SHP77 (cell line): ENCODE results near the gene SP100.
"Not testable (repeated sequence)": the region's sequence is repeated elsewhere in the genome, so short reads cannot be mapped to it uniquely, and the experiment has no call there.

Experiments
- DNase-seq, 2 experiments: peaks; one replicate each; lab custom pipeline; 2025; lab: John Stamatoyannopoulos, UW

Gene SP100

DNA sequence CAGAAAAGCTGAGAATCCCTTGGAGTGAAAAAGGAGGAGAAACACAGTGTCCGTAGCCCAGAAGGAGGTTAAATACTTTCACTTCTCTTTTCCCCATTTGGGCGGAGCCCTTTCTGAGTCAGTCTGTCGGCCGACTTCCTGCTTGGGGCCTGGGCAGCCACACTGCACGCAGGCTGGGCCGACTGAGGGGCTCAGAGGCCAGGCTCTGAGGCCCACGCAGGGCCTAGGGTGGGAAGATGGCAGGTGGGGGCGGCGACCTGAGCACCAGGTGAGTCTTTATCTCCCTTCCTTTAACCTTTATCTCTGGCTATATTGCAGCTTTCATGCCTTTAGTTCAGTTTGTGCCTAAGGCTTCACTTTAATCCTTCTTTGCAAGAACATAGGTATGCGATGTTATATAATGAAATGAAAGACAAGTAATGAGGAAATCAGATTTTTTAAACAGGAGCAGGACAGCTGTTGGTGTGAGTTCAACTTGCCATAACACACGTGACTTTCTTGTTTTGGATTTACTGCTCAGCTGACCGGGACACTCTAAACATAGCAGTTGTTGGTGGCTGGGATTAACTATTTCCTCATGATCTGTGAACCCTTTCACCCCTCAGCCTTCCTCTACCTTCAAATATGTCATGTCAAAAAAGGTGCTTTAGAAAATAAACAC lies at the start of gene SP100:
Gene SP100, plus strand, starts transcription at position 141 of the 661 bp plus-strand sequence. Its CDS starts 96 bp downstream, at position 237.
- DNase-seq = peak; percentile 24 to 51

- no peak for DNase-seq
These were observed 33.9 kb upstream of the SP100 start for GRCh38 chr2:230382108-230382507.

- no peak for DNase-seq
These were observed 32.5 kb upstream of the SP100 start for GRCh38 chr2:230383453-230383852.

GRCh38 chr2:230384986-230385385 lies 31.0 kb upstream of the SP100 start:
- no peak for DNase-seq

GRCh38 chr2:230394301-230394700 lies 21.7 kb upstream of the SP100 start:
- DNase-seq = no peak

DNA sequence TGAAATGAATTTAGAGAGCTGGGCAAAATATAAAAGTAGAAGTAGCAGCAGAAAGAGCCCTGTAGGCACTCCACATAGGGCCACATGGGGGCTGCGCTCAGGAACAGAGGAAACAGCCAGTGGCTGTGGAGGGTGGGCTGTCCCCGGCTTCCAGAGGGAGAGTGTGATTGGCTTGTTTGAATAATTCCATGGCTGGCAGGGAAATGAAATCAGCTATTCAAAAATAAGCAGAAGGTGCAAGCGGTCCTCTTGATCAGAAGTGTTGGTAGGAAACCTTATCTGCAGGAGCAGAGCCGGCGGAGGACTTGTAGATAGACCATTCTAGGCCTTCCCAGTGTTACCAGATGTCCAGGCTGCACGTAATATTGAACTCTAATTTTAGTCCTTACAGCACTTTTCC lies 17.3 kb upstream of the SP100 start:
- DNase-seq = not testable (repeated sequence)

- no peak for DNase-seq
These were observed 16.0 kb upstream of the SP100 start for GRCh38 chr2:230400041-230400440.

GRCh38 chr2:230400454-230400853 lies 15.5 kb upstream of the SP100 start:
- no peak for DNase-seq

- DNase-seq = not testable (repeated sequence)
These were observed 15.0 kb upstream of the SP100 start for GRCh38 chr2:230401026-230401425.

- DNase-seq = no peak
These were observed 12.3 kb upstream of the SP100 start for GRCh38 chr2:230403746-230404145.

DNA sequence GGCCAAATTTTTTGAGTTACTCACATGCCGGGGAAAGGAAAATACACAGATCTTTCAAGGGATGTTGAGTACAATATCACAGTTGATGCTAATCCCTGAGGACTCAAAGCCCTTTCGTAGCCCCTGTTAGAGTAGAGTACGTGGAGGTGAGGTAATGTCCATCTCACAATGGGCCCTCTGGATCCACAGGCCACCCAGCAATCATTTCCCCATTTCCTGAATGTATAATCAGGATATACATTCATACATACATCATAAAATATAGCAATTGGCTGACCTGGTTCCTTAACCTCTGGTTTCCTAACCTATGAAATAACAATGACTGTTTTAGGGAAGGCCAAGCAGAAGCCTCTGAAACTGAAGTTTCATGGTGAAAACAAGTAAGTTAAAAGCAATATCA lies 10.2 kb upstream of the SP100 start:
- no peak for DNase-seq

DNA sequence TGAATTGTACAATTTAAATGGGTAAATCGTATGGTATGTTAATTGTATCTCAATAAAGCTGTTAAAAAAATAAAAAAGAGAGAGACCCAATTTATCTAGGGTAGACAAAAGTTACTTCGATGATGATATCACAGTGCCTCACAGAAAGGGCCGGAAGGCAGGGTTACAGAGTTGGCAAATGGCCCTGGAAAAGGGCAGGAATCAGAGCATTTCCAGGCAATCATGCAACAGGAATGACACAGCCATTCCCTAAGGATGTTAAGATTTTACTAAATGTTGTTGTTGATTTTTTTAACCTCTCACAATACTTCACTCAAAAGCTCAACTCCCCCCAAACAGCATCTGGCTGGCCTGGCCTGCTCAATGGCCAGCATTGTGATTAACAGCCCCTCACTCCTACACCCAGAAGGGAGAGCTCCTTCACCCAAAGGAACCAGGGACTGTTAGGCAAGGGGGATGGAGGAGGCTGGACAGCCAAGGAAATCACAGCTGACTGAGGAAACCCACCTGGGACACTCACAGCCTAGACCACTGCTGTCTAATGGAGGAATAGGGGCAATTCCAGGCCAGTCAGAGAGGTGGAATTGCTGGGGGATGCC lies 7.7 kb upstream of the SP100 start:
- DNase-seq = no peak

DNA sequence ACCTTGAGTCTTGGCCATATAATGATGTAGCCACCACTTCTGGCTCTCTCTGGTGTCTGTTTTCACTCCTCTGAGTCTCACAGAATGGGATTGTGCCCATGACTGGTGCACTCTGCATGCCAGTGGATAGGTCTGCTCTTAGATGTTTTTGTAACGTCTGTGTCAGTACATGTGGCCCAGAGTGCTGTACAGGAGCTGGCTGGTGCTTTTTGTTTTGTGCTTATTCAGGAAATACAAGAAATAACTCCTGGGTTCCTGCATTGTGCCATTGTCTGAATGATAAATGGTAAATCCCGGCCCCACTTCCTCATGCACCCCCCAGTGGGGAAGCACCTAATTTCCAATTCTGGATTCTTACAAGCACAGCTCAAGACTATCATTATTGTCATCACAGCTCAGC lies 6.7 kb upstream of the SP100 start:
- DNase-seq = not testable (repeated sequence)

- no peak for DNase-seq
These were observed 5.7 kb upstream of the SP100 start for GRCh38 chr2:230410263-230410662.

- no peak for DNase-seq
These were observed 5.0 kb upstream of the SP100 start for GRCh38 chr2:230410861-230411569.

DNA sequence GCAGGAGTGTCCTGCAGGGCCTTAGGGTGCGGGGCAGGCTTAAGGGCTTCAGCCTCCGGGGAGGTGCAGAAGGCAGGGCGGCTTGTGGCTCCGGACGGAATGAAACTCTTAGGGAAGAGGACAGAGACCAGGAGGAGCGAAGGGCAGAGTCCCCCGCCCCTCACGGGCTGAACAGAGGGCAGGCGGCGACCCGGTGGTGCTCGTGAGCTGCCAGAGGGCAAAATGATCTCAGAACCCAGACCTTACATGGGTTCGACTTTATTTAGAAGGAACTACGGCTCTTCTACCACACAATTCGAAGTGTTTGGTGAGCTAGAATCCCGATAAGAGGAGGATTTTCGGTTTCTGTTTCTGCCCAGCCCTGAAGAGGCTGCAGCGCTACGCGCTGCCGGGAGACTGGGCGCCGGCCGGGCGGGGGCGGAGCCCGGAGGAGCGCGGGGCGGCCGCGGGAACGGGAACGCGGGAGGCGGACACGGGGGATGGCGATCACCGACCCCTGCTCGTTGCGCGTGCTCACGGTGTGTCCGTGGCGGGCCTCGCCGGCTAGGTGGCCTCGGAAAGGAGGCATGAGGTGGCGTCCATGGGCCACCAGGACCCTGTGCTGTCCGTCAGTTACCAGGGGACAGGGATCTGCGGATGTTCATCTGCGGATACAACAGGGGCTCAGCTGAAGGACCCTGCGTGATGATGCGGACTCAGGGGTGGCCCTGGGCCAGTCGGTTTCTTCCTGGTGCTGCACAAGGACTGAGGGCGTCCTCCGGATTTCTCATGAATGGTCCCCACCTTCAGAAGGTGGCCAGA lies 4.2 kb upstream of the SP100 start:
- peak; percentile 28 to 40 for DNase-seq

DNA sequence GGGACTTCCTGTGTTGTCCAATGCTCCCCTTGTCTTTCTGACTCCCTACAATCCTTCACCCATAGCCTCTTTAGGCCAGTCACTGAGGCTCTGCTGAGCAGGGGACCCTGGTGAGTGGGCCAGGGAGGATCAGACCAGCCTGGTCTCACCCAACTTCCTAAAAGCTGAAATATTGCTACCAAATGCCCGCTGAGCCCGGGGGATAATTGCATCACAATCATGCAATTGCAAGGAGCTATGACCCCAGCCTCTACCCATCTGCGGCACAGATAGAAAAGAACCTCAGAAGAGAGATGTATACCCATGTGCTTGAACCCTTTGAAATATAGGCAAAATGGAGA lies 3.7 kb upstream of the SP100 start:
- DNase-seq = no peak

DNA sequence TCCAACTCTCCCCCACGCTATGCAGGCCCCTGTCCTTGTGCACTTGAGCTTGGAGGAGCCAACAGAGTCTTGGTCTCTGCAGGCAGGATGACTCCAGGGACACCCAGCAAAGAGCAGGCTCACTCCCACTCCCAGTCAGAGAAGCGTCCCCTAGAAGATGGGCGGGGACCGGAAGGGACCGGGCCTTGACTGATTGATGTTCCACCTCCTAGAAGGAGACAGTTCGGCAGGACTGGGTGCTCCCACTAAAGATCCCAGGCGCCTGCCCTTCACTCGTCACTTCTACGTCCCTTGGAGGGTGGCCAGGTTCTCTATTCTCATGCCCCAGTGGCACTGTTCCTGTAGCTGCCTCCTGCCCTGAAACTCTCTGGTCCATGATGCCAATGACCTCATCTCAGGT lies 3.2 kb upstream of the SP100 start:
- no peak for DNase-seq

GRCh38 chr2:230413479-230413878 lies 2.5 kb upstream of the SP100 start:
- no peak for DNase-seq

GRCh38 chr2:230414302-230414701 lies 1.7 kb upstream of the SP100 start:
- no peak for DNase-seq

DNA sequence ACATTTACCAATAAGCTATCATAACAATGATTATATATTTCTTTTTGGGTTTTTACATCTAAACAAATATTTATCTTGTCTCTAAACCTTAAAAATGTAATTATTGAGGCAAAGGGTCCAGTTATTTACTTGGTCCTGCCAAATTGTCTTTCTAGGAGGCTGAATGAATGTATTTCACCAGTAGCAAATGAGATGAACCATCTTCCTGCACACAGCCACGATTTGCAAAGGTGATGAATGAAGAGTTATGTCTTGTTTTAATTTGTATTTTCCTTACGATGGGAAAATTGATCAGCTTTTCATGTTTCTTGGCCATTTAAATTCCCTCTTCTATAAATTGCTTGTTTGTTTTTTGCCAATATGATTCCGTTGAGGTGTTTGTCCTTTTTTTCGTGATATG lies 1.4 kb downstream of the SP100 start:
- DNase-seq = no peak

DNA sequence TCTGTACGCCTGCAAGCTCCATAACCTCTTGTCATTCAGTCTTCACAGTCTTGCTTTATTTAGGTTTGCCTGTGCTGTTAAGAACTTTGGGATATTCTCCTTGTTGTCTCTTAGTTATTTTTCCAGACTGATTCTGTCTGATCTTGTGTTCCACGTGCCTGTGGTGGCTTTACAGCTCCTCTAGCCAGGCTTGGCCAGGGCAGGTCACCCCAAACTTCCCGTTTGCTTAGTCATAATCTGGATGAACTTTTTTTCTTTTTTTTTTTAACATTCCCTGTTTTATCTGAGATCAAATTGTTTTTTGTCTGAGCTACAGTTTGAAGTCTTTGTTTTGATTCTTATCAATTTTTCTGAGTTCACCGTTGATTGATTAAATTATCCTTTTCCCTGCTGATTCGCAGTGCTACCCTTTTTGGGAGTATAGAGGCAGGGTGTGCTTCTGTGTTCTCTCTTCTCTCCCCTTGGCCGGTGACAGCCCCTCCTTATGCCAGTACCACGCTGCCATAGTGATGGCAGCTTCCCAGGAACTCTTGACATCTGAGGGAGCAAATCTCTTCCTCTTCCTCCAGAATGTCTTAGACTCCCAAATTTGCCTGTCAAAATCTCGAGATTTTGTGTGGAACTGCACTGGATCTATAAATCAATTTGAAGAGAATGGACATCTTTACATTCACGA lies 2.5 kb downstream of the SP100 start:
- DNase-seq = no peak
